Left ventricle myocardium inferior (tissue), 1 donor: ENCODE results near the gene TMEM221. TPM values are rescaled to one million over a fixed set of nuclear protein-coding genes. Genes with fewer than 3 reads are reported as not detected.

Source experiments
- DNase-seq: peaks from one replicate; pipeline ENCODE4 v3.0.0-alpha.2; 2020
- H3K27ac ChIP-seq: fragments of 200-600 bp; replicated peaks from 2 replicates; pipeline ENCODE4 v1.8.0; 2021
- H3K27me3 ChIP-seq: fragments of 200-600 bp; 2 replicates; pipeline ENCODE4 v1.8.0; 2021; ENCODE audit warnings: low read depth
- H3K36me3 ChIP-seq: fragments of 200-600 bp; 2 replicates; pipeline ENCODE4 v1.8.0; 2021
- H3K4me1 ChIP-seq: fragments of 200-600 bp; 2 replicates; pipeline ENCODE4 v1.8.0; 2021
- H3K4me3 ChIP-seq: fragments of 200-600 bp; 2 replicates; pipeline ENCODE4 v1.8.0; 2021; ENCODE audit warnings: mild to moderate bottlenecking, moderate library complexity
- H3K9me3 ChIP-seq: fragments of 200-600 bp; replicated peaks from 2 replicates; pipeline ENCODE4 v1.8.0; 2021
- CTCF ChIP-seq: fragments of 200-600 bp; IDR thresholded peaks from 2 replicates; pipeline ENCODE4 v1.8.0; 2021; ENCODE audit warnings: antibody characterized with exemption, mild to moderate bottlenecking, borderline replicate concordance
- intact Hi-C: fragments of 100-400 bp; cut with micrococcal nuclease; formaldehyde crosslinking; loops from one replicate; pipeline ENCODE4 v1.11.0; 2022
- total RNA-seq: library from RNA; stranded (reverse); fragmentation: NEBNext Ultra II Directional; extraction: Animal tissue kit (Norgen Biotek cat#: 25700); gene quantifications from one replicate; pipeline ENCODE4 v1.2.1, GENCODE V29; 2021
- donor health status: DM: no; HTN: yes; CAD: no; lungs with severe emphysema.

Gene TMEM221
- total RNA-seq, 1 donor from 2014 or later = 0.14 TPM

- no peak for DNase-seq
- intact Hi-C loops = no loop called here
- no peak for TF ChIP-seq CTCF
- Histone ChIP-seq H3K4me3 (peak overlapping the region; percentile 71), H3K27me3 (peaks cover 27% of the 10 kb centered on the region), H3K4me1 (peaks cover 28% of the 10 kb centered on the region), H3K36me3 (no peaks in the 10 kb centered on the region), H3K27ac (peak overlapping the region; percentile 89), H3K9me3 (no peaks in the 10 kb centered on the region)
Measured at GRCh38 chr19:17404621-17405249, 43.7 kb downstream of the TMEM221 start.

- peaks cover 28% of the 10 kb centered on the region for H3K4me1 ChIP-seq
Measured at GRCh38 chr19:17404015-17404414, 44.5 kb downstream of the TMEM221 start.

DNA sequence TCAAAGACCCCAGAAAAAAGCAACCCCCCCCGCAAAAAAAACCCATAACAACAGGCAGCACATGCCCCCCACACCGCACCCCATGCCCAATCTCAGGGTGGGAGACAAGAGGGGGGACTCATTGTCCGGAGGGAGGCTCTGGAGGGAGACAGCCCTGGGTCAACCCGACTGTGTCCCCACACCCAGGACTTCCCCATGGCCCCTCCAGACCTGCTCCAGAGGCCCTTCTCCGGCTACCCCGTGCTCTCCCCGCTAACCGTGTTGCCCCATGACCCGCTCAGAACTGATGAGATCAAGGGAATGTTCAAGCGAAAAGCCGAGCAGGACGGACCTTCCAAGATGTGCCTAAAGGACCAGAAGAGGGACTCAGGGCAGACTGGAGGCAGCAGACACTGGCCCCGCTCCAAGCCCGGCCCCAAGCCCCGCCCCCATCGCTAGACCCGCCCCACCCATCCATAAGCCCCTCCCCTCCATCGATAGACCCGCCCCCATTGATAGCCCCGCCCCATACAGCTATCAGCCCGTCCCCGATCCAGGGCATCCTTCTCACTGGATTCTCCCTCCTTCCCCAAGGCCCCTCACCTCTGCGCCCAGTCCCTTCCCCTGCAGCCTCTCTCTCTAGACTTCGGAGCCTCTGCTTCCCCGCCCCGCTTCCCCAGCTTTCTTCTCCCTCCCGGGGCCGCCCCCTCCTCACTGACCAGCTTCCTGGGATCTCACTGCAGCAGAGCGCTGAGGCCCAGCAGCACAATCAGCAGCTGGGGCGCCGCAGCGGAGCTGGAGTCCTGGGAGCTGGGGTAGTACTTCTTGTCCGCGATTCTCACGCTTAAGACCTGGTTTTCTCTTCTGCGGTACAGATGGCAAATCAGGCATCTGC lies 45.2 kb downstream of the TMEM221 start:
- H3K4me3 ChIP-seq = peak overlapping the region; percentile 71
- intact Hi-C loops = no loop called here
- no peaks in the 10 kb centered on the region for H3K36me3 ChIP-seq
- peak overlapping the region; percentile 89 for H3K27ac ChIP-seq
- no peak for TF ChIP-seq CTCF
- no peak for DNase-seq
- H3K9me3 ChIP-seq = no peaks in the 10 kb centered on the region
- peaks cover 28% of the 10 kb centered on the region for H3K4me1 ChIP-seq
- peaks cover 27% of the 10 kb centered on the region for H3K27me3 ChIP-seq

More at GRCh38 chr19:17404015-17404414, 44.5 kb downstream of the TMEM221 start:
- no peaks in the 10 kb centered on the region for H3K9me3 ChIP-seq
- H3K4me3 ChIP-seq = peak overlapping the region; percentile 71
- no peak for TF ChIP-seq CTCF
- no peaks in the 10 kb centered on the region for H3K36me3 ChIP-seq
- H3K27ac ChIP-seq = peak overlapping the region; percentile 89
- H3K27me3 ChIP-seq = peaks cover 27% of the 10 kb centered on the region
- intact Hi-C loops = no loop called here
- no peak for DNase-seq

DNA sequence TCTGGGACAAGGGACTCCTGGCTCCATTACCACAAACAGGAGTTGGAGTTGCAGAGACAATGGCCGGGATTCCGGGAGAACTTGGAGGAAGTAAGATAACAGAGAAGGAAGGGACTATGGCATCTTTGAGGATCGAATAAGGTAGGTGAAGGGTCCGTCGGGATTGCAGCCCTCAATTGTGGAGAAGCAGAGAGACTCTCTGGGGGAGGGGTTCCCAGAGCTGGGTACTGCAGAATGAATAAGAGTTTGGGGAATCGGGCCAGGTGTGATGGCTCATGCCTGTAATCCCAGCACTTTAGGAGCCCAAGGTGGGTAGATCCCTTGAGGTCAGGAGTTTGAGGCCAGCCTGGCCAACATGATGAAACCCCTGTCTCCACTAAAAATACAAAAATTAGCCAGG lies 46.8 kb downstream of the TMEM221 start:
- H3K4me1 ChIP-seq = peaks cover 25% of the 10 kb centered on the region
- no peaks in the 10 kb centered on the region for H3K9me3 ChIP-seq
- H3K36me3 ChIP-seq = no peaks in the 10 kb centered on the region
- no peak for TF ChIP-seq CTCF
- H3K27me3 ChIP-seq = peaks cover 27% of the 10 kb centered on the region
- H3K27ac ChIP-seq = peak overlapping the region; percentile 23
- H3K4me3 ChIP-seq = no peak overlapping the region
- DNase-seq = no peak
- intact Hi-C loops = no loop called here

GRCh38 chr19:17398902-17399527 lies 49.5 kb downstream of the TMEM221 start:
- no peaks in the 10 kb centered on the region for H3K36me3 ChIP-seq
- no peaks in the 10 kb centered on the region for H3K9me3 ChIP-seq
- H3K4me1 ChIP-seq = peaks cover 22% of the 10 kb centered on the region
- no peak for TF ChIP-seq CTCF
- H3K27me3 ChIP-seq = peaks cover 40% of the 10 kb centered on the region
- intact Hi-C loops = no loop called here
- DNase-seq = no peak
- H3K27ac ChIP-seq = no peak overlapping the region
- no peak overlapping the region for H3K4me3 ChIP-seq
